ENCODE results near the gene RAB35.

Gene RAB35

GRCh38 chr12:120109570-120110267 lies 6.8 kb downstream of the RAB35 start:
- no peak for DNase-seq (ENCODE audit: low read depth in 1 of 2, low spot score in 1 of 2)

- no peak for DNase-seq (ENCODE audit: low read depth in 1 of 2, low spot score in 1 of 2)
Observed at GRCh38 chr12:120106151-120106550, 10.4 kb downstream of the RAB35 start.

GRCh38 chr12:120103371-120103770 lies 13.2 kb downstream of the RAB35 start:
- DNase-seq (ENCODE audit: low read depth in 1 of 2, low spot score in 1 of 2): no peak

GRCh38 chr12:120103044-120103338 lies 13.6 kb downstream of the RAB35 start:
- DNase-seq (ENCODE audit: low read depth in 1 of 2, low spot score in 1 of 2): no peak

GRCh38 chr12:120102189-120103043 lies 14.1 kb downstream of the RAB35 start:
- DNase-seq (ENCODE audit: low read depth in 1 of 2, low spot score in 1 of 2): no peak

- no peak for DNase-seq (ENCODE audit: low read depth in 1 of 2, low spot score in 1 of 2)
Observed at GRCh38 chr12:120101617-120102016, 14.9 kb downstream of the RAB35 start.

GRCh38 chr12:120101182-120101581 lies 15.4 kb downstream of the RAB35 start:
- no peak for DNase-seq (ENCODE audit: low read depth in 1 of 2, low spot score in 1 of 2)

- no peak for DNase-seq (ENCODE audit: low read depth in 1 of 2, low spot score in 1 of 2)
Observed at GRCh38 chr12:120100630-120101029, 15.9 kb downstream of the RAB35 start.

- no peak for DNase-seq (ENCODE audit: low read depth in 1 of 2, low spot score in 1 of 2)
Observed at GRCh38 chr12:120099738-120100137, 16.8 kb downstream of the RAB35 start.

GRCh38 chr12:120098756-120099470 lies 17.6 kb downstream of the RAB35 start:
- no peak for DNase-seq (ENCODE audit: low read depth in 1 of 2, low spot score in 1 of 2)

- DNase-seq (ENCODE audit: low read depth in 1 of 2, low spot score in 1 of 2): no peak
Observed at GRCh38 chr12:120096671-120097202, 19.8 kb downstream of the RAB35 start.

- DNase-seq (ENCODE audit: low read depth in 1 of 2, low spot score in 1 of 2): no peak
Observed at GRCh38 chr12:120095736-120096135, 20.8 kb downstream of the RAB35 start.

- no peak for DNase-seq (ENCODE audit: low read depth in 1 of 2, low spot score in 1 of 2)
Observed at GRCh38 chr12:120095331-120095730, 21.2 kb downstream of the RAB35 start.

- DNase-seq (ENCODE audit: low read depth in 1 of 2, low spot score in 1 of 2): no peak
Observed at GRCh38 chr12:120094485-120094884, 22.1 kb downstream of the RAB35 start.

GRCh38 chr12:120093592-120094355 lies 22.8 kb downstream of the RAB35 start:
- DNase-seq (ENCODE audit: low read depth in 1 of 2, low spot score in 1 of 2): no peak

- no peak for DNase-seq (ENCODE audit: low read depth in 1 of 2, low spot score in 1 of 2)
Observed at GRCh38 chr12:120093336-120093591, 23.3 kb downstream of the RAB35 start.

GRCh38 chr12:120092551-120093335 lies 23.8 kb downstream of the RAB35 start:
- no peak for DNase-seq (ENCODE audit: low read depth in 1 of 2, low spot score in 1 of 2)

- no peak for DNase-seq (ENCODE audit: low read depth in 1 of 2, low spot score in 1 of 2)
Observed at GRCh38 chr12:120091371-120092090, 25.0 kb downstream of the RAB35 start.

- no peak for DNase-seq (ENCODE audit: low read depth in 1 of 2, low spot score in 1 of 2)
Observed at GRCh38 chr12:120090626-120091295, 25.8 kb downstream of the RAB35 start.
